Fibroblast of skin of right quadriceps (primary cell): ENCODE measurements around the gene POLR2C.
"Not testable (repeated sequence)": the region's sequence is repeated elsewhere in the genome, so short reads cannot be mapped to it uniquely, and the experiment has no call there.

Experiments
- DNase-seq: peaks from one replicate; pipeline ENCODE4 v3.0.0-alpha.2; 2013

POLR2C gene

GRCh38 chr16:57462209-57462977 is at the start of gene POLR2C:
Gene POLR2C, plus strand, starts transcription at chr16:57462679. Its CDS starts 46 bp downstream, at chr16:57462725.
- DNase-seq = peak; percentile 80

- DNase-seq = no peak
These were observed 49.2 kb upstream of the POLR2C start for GRCh38 chr16:57413301-57413730.

- DNase-seq = no peak
These were observed 48.7 kb upstream of the POLR2C start for GRCh38 chr16:57413733-57414132.

- no peak for DNase-seq
These were observed 46.4 kb upstream of the POLR2C start for GRCh38 chr16:57416084-57416483.

- no peak for DNase-seq
These were observed 43.0 kb upstream of the POLR2C start for GRCh38 chr16:57419506-57419905.

- DNase-seq = peak; percentile 69
These were observed 40.2 kb upstream of the POLR2C start for GRCh38 chr16:57422026-57422944.

- DNase-seq = no peak
These were observed 39.3 kb upstream of the POLR2C start for GRCh38 chr16:57423152-57423551.

GRCh38 chr16:57424583-57424982 is 37.9 kb upstream of the POLR2C start:
- no peak for DNase-seq

GRCh38 chr16:57426356-57426755 is 36.1 kb upstream of the POLR2C start:
- no peak for DNase-seq

GRCh38 chr16:57427307-57427706 is 35.2 kb upstream of the POLR2C start:
- no peak for DNase-seq

- DNase-seq = no peak
These were observed 34.7 kb upstream of the POLR2C start for GRCh38 chr16:57427824-57428223.

GRCh38 chr16:57430955-57431354 is 31.5 kb upstream of the POLR2C start:
- DNase-seq = no peak

- DNase-seq = no peak
These were observed 30.0 kb upstream of the POLR2C start for GRCh38 chr16:57432505-57432904.

- DNase-seq = no peak
These were observed 29.5 kb upstream of the POLR2C start for GRCh38 chr16:57432989-57433388.

- no peak for DNase-seq
These were observed 28.5 kb upstream of the POLR2C start for GRCh38 chr16:57434003-57434402.

GRCh38 chr16:57435838-57436237 is 26.6 kb upstream of the POLR2C start:
- no peak for DNase-seq

GRCh38 chr16:57439947-57440346 is 22.5 kb upstream of the POLR2C start:
- DNase-seq = not testable (repeated sequence)

GRCh38 chr16:57440551-57440950 is 21.9 kb upstream of the POLR2C start:
- not testable (repeated sequence) for DNase-seq

GRCh38 chr16:57444711-57445110 is 17.8 kb upstream of the POLR2C start:
- DNase-seq = no peak

- no peak for DNase-seq
These were observed 17.0 kb upstream of the POLR2C start for GRCh38 chr16:57445510-57445909.

- peak; percentile 6 for DNase-seq
These were observed 15.8 kb upstream of the POLR2C start for GRCh38 chr16:57446531-57447185.

GRCh38 chr16:57447186-57447962 is 15.1 kb upstream of the POLR2C start, which contains the start of the genes CIAPIN1 and COQ9:
Gene CIAPIN1, minus strand, starts transcription at chr16:57447385. Its CDS starts 6,457 bp downstream, at chr16:57440928.
Gene COQ9, plus strand, starts transcription at chr16:57447479. Its CDS starts 27 bp downstream, at chr16:57447506.
- DNase-seq = peak; percentile 92
